Activated CD4-positive, CD25-positive, alpha-beta regulatory T cell treated with anti-CD3 and anti-CD28 coated beads, Interleukin-2, amount 50 U/mL, for 72 hours (primary cell): ENCODE data around the gene SYT11.
"Not testable (repeated sequence)": the region's sequence is repeated elsewhere in the genome, so short reads cannot be mapped to it uniquely, and the experiment has no call there.

ENCODE experiments used
- DNase-seq: peaks from one replicate; pipeline ENCODE4 v3.0.0; 2021

SYT11 gene

GRCh38 chr1:155861896-155862295 lies 2.5 kb downstream of the SYT11 start:
- no peak for DNase-seq

GRCh38 chr1:155864393-155864792 lies 5.0 kb downstream of the SYT11 start:
- no peak for DNase-seq

- no peak for DNase-seq
These were observed 8.4 kb downstream of the SYT11 start for GRCh38 chr1:155867766-155868165.

GRCh38 chr1:155871390-155871789 lies 12.0 kb downstream of the SYT11 start:
- no peak for DNase-seq

GRCh38 chr1:155872527-155872926 lies 13.2 kb downstream of the SYT11 start:
- no peak for DNase-seq

- no peak for DNase-seq
These were observed 14.5 kb downstream of the SYT11 start for GRCh38 chr1:155873860-155874259.

- no peak for DNase-seq
These were observed 18.6 kb downstream of the SYT11 start for GRCh38 chr1:155877945-155878344.

- DNase-seq, result no peak
These were observed 20.9 kb downstream of the SYT11 start for GRCh38 chr1:155880251-155880650.

GRCh38 chr1:155880950-155881349 lies 21.6 kb downstream of the SYT11 start:
- DNase-seq, result no peak

- DNase-seq, result no peak
These were observed 22.9 kb downstream of the SYT11 start for GRCh38 chr1:155882235-155882634.

- no peak for DNase-seq
These were observed 23.4 kb downstream of the SYT11 start for GRCh38 chr1:155882766-155883165.

GRCh38 chr1:155884031-155884960 lies 24.9 kb downstream of the SYT11 start:
- DNase-seq, result no peak

- DNase-seq, result no peak
These were observed 25.6 kb downstream of the SYT11 start for GRCh38 chr1:155884982-155885381.

- no peak for DNase-seq
These were observed 29.1 kb downstream of the SYT11 start for GRCh38 chr1:155888481-155888880.

- no peak for DNase-seq
These were observed 30.2 kb downstream of the SYT11 start for GRCh38 chr1:155889566-155889965.

GRCh38 chr1:155890251-155890650 lies 30.9 kb downstream of the SYT11 start:
- DNase-seq, result no peak

- DNase-seq, result no peak
These were observed 33.4 kb downstream of the SYT11 start for GRCh38 chr1:155892796-155893195.

- DNase-seq, result no peak
These were observed 34.2 kb downstream of the SYT11 start for GRCh38 chr1:155893389-155894142.

- DNase-seq, result not testable (repeated sequence)
These were observed 36.2 kb downstream of the SYT11 start for GRCh38 chr1:155895617-155896016.

- not testable (repeated sequence) for DNase-seq
These were observed 37.1 kb downstream of the SYT11 start for GRCh38 chr1:155896476-155896875.

GRCh38 chr1:155897746-155898145 lies 38.4 kb downstream of the SYT11 start:
- no peak for DNase-seq

GRCh38 chr1:155898888-155899287 lies 39.5 kb downstream of the SYT11 start:
- DNase-seq, result no peak

GRCh38 chr1:155899683-155900082 lies 40.3 kb downstream of the SYT11 start:
- DNase-seq, result no peak

- DNase-seq, result no peak
These were observed 40.8 kb downstream of the SYT11 start for GRCh38 chr1:155900161-155900560.
